ENCODE data around the gene RMI2.

The RMI2 gene

DNA sequence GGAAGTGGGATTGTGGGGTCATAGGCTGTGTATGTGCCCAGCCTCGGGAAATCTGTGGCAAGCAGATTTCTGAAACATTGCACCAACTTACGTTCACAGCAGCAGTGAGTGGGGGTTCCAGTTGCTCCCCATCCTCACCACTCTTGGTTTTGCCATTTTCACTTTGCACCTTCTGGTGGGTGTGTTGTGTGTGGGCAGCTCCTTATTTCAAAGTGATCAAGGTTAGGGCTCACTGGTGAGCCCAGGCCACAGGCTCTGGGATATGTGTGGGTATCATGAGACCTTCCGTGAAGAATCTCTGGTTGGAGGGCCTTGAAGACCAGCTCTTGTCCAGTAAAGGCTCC lies 34.7 kb upstream of the RMI2 start:
- FAIRE-seq = no peak

DNA sequence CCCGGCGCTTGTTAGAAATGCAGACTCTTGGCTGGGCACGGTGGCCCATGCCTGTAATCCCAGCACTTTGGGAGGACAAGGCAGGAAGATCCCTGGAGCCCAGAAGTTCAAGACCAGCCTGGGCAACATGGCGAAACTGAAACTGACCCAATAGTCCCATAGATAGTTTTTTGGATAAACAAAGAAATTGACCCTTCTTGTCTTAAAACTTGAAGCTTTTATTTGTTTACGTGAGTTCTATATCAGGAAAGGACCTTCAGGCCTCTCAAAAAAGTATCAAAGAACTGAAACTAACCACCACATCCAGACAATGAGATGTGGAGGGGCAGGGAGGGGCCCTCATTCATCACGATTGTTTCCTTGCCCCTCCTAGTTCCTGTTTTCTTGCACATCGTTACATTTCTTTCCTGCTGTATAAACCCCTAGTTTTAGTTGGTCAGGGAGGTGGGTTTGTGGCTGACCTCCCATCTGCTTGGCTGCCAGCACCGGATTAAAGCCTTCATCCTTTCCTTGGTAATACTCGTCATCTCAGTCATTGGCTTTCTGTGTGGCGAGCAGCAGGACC lies 34.2 kb upstream of the RMI2 start:
- FAIRE-seq = no peak

DNA sequence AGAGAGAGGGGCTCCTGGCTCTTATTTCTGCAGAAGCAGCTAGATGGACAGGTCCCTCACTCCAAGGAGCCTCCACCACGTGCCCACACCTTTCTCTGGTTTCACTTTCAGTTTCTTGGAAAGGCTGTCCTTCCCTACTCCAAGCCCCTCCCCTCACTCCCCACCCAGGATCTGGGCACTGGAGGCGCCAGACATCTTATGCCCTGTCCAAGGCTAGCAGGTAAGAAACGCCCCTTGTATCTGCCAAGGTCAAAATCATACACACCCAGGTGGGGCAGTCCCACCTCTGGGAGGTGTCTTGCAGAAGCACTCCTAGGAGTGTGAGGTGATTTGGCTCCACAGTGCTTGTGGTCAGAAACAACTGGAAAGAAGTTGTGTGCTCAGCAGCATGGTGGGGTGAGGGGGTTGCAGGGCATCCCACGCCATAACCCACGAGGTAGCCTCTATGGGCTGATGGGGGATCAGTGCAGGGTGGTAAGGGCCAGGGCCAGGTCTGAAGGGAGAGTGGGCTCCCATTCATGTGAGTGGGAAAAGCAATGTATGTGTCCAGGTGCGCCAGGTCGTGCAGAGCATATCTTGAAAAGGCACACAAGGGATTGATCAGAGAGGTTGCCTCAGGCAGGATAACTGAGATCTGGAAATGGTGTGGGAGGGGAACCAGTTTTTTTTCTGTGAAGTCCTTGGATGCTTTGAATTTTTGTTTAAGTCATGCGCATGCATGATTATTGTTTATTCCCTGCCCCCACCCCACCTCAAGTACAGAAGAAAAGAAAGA lies 32.4 kb upstream of the RMI2 start:
- FAIRE-seq = no peak

DNA sequence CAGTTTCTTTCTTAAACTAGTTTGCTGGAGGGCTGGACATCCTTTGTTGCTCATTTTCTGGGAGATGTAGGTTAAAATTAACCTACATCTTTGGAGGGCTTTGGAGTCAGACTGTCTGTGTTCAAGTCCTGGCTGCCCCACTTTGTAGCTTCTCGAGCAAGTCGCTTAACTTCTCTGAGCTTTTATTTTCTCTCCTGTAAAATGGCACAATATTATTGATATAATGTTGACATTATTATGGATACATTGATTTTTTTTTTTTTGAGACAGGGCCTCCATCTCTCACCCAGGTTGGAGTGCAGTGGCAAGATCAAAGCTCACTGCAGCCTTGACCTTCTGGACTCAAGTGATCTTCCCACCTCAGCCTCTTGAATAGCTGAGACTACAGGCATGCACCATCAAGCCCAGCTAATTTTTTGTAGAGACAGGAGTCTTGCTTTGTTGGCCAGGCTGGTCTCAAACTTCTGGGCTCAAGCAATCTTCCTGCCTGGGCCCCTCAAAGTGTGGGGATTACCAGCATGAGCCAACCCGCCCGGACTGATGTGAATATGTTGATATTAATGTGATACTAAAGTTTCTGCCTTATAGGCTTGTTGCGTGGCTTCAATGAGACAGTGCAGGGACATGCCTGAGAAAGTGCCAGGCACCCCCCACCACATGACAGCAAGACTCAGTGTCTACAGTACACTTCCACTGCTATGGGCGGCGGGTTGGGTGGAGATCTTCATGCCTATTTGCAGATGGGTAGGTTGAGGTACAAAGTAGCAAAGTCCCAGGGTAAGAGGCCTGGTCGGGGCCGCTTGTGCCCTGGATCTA lies 31.6 kb upstream of the RMI2 start:
- FAIRE-seq = no peak

DNA sequence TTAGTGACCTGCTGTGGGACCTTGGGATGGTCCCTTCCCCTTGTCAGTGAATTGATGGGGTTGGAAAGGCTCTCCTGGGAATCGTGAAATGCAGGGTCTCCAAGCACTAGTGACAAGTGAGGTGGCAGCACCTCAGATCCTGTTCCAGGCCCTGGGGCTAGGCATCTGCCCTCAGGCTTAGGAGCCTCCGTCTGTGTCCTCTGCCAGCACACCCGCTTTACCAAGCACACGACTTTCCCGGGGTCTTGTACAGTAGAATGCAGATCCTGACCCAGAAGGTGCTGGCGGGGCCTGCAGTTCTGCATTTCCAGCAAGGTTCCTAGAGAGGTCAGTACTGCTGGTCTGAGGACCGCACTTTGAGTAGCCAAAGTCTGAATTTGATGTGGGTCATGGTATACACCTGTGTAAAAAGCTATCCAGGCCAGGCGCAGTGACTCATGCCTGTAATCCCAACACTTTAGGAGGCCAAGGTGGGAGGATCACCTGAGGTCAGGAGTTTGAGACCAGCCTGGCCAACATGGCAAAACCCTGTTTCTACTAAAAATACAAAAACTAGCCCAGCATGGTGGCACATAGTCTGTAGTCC lies 30.9 kb upstream of the RMI2 start:
- no peak for FAIRE-seq

DNA sequence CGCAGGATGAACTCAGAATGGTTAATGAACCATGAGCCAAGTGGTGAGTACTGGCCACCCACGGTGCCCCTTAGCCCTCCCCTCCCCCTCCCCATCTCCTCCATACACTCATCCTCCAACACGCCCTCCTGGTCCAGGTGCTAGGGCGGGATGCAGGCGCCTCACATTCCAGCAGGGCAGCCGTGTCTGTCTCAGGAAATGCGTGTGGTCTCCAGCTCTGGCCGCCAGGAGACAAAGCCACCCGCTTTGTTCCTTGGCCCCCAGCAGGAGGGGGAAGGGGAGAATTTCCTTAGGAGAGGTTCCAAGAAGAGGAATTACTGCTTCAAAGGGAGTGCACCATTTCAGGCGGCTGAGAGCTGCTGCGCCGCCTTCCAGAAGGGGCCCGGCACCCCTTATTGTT lies 29.7 kb upstream of the RMI2 start:
- peak; percentile 70 for FAIRE-seq

DNA sequence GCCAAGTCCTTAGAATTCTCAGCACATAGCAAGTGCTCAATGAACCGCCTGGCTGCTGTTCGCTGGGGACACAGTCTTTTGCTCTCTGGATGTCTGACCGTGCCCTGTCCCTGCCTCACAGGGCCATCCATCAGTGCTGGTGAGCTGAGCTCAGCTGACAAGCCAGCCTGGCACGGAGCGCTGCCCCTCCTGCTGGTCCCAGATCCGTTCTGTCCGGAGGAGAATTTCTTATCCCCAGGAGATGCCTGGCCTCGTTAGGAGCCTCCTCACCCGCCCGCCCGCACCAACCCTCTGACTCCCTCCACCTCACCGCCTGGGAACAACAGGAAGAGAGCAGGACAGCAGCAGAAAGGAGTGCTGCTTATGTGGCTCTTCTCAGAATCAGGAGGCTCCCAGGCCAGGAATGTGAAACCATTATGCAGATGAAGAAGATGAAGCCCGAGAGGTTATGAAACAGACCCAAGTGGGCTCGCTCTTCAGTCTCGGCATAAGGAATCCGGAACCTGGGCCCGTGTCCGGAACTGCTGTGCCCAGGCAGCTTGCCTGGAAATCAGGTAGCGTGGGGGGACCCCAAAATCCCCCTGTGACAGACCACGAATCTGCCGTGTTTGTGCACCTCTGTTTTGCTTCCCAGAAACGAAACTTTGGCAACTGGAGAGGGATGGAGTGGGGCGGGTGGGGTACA lies 28.8 kb upstream of the RMI2 start:
- no peak for FAIRE-seq

DNA sequence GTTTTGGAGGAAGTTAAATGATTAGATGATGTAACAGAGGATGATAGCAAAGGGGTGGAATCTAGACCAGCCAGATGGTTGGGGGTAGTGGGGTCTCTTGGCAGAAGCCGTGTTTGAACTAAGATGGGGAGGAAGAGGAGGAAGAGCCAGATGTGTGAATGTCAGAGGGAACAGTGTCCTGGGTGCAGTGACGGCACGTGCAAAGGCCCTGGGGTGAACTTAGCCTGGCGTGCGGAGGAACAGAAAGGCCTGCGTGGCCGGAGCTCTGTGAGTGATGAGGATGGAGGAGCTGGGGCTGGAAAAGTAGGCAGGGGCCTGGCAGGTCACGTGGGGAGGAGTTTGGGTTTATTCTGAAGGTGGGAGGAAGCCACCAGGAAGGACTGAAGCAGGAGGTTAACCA lies 26.4 kb upstream of the RMI2 start:
- FAIRE-seq = no peak

DNA sequence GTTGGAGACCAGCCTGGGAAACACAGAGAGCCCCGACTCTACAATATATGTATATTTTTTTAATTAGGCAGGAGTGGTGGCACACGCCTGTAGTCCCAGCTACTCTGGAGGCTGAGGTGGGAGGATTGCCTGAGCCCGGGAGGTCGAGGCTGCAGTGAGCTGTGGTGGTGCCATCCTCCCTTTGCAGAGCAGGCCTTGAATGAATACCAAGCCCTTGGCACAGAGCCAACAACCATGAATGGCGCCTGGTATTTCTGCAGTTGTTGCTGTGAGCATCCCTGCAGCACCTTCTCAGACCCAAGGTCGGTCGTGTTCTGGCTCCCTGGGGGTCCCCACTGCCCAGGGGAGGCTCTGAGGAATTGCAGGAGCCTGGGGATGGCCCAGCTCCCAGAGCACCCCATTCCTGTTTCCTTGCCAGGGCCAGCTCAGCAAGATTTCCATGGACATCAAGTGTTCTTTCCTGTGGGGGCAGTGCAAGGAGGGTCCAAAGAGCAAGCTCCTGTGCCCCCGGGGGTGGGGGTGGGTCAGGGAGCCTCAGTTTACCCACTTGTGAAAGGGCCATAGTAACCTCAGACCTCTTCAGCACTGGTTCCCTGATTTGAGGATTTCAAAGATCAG lies 25.6 kb upstream of the RMI2 start:
- FAIRE-seq = no peak

DNA sequence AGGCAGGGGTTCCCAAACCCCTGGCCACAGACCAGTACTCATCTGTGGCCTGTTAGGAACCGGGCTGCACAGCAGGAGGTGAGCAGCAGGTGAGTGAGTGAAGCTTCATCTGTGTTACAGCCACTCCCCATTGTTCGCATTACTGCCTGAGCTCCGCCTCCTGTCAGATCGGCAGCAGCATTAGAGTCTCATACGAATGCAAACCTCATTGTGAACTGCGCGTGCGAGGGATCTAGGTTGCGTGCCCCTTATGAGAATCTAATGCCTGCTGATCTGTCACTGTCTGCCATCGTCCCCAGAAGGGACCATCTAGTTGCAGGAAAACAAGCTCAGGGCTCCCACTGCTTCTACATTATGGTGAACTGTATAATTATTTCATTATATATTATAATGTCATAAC lies 25.1 kb upstream of the RMI2 start:
- FAIRE-seq = no peak

DNA sequence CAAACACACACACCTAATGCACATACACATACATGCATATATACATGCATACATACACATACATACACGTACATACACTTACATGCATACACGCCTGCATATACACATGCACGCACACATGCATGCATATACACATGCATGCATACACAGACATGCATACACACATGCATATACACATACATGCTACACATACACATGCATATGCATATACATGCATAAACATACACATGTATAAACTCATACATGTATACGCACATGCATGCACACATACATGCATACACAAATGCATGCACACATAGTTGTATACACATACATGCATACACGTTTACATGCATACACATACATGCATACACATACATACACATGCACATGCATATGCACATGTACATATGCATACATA lies 23.6 kb upstream of the RMI2 start:
- FAIRE-seq = no peak

DNA sequence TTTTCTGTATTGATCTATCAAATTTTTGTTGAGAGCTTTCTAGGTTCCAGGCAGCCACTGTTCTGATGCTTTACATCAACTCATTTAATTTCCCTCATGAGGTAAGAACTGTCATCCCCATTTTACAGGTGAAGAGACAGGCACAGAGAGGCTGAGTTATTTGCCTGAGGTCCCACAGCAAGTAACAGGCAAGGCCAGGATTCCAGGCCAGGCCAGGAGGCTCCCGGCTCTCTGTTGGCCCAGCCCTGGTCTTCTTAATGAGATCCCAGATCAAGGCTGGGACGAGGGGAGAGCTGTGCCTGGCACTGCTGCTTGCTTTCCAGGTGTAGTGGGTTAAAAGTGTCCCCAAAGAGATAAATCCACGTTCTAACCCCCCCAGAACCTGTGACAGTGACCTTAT lies 22.4 kb upstream of the RMI2 start:
- no peak for FAIRE-seq

DNA sequence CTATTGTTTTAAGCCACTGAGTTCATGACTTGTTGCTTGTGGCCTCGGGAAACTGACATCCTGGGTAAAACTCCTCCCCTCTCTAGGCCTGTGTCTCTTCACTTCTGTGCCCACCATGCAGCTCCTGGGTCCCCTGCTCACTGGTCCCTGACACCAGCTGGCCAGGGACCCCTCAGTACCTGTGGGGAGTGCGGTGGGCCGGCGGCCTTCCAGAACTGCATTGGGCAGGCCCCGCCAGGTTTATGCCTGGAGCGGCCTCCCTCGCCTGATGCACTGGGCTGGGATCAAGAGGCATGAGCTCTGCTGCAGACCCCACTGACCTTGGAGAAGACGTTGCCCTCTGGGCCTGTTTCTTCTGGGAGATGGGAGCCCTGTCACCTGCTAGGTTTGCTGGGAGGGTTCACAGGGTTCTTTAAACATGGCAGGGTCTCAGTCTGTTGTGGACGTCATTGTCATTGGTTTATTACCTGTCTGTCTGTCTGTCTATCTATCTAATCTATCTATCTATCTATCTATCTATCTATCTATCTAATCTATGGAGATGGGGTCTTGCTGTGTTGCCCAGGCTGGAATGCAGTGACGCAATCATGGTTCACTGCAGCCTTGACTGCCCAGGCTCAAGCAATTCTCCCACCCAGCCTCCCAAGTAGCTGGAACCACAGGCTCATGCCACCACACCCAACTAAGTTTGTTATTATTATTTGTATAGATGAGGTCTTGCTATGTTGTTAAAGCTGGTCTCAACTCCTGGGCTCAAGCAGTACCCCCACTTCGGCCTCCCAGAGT lies 21.5 kb upstream of the RMI2 start:
- FAIRE-seq = no peak

DNA sequence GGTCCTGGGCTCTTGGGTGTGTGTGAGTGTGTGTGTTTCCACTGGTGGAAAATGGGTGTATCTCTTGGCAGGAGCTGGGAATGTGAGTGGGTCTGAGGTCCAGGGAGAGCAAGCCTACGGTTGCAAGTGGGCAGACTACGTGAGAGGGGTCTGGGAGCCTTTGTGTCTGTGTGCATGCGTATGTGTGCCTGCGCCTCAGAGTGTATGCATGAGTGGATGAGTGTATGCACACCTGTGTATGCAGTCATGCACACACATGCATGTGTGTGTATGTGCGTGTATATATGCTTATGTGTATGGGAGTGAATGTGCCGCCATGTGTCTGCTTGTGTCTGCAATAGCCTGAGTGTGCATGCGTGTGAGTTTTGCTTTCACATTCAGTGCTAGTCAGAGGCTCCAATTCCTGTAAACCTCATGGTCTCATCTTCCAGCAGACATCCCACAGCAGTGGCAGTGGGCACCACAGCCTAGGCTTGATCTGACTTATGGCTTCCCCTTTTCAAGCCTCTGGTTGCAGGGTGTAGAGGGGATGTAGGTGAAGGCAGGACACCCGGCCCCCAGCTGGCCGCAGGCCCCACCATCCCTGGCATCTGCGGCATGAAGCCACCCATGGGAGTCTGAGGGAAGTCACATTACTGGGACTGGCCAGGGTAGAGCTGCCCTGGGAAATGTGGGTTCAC lies 19.7 kb upstream of the RMI2 start:
- FAIRE-seq = no peak

DNA sequence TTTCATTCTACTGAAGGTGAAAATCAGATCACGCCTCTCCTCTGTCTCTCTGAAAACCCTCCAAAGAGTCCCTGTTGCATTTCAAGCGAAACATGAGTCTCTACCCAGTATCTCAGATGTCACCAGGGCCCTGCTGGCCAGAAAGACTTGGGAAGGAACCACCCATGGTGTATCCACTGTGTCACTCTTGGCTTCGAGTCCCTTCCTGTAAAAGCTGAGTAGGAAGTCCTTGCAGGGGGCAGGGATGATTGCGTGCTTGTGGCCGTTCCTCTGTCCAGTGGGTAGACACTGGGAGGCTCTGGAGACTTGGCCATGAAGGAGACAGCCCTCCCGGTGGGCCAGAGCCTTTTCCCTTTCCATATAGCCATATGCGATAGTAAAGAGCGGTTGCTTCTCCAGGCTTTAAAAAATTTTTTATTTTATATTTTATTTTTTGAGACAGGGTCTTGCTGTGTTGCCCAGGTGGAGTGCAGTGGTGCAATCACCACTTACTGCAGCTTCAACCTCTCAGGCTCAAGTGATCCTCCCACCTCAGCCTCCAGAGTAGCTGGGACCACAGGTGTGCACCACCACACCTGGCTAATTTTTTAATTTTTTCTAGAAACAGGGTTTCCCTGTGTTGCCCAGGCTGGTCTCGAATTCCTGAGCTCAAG lies 19.0 kb upstream of the RMI2 start:
- FAIRE-seq = no peak

DNA sequence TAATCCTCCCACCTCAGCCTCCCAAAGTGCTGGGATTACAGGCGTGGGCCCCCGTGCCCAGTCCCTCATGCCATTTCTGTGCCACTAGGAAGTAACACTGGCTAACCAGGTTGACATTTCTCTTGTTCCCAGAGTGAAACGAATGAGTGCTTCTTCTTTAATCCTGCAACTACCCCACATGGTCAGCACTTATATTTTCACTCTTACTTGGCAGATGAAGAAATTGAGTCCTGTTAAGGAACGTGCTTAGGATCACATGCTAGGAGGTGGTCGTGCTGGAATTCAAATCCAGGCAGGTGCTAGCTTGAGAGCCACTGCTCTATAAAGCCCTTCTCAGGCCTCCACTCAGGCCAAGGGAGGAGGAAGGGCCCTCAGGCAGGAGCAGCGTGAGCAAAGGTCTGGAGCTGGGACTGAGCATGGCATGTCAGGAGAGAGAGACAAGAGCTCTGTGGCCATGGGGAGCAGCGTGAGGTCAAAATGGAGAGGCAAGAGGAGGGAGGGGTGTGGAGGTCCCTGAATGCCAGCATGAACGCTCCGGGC lies 18.5 kb upstream of the RMI2 start:
- no peak for FAIRE-seq

DNA sequence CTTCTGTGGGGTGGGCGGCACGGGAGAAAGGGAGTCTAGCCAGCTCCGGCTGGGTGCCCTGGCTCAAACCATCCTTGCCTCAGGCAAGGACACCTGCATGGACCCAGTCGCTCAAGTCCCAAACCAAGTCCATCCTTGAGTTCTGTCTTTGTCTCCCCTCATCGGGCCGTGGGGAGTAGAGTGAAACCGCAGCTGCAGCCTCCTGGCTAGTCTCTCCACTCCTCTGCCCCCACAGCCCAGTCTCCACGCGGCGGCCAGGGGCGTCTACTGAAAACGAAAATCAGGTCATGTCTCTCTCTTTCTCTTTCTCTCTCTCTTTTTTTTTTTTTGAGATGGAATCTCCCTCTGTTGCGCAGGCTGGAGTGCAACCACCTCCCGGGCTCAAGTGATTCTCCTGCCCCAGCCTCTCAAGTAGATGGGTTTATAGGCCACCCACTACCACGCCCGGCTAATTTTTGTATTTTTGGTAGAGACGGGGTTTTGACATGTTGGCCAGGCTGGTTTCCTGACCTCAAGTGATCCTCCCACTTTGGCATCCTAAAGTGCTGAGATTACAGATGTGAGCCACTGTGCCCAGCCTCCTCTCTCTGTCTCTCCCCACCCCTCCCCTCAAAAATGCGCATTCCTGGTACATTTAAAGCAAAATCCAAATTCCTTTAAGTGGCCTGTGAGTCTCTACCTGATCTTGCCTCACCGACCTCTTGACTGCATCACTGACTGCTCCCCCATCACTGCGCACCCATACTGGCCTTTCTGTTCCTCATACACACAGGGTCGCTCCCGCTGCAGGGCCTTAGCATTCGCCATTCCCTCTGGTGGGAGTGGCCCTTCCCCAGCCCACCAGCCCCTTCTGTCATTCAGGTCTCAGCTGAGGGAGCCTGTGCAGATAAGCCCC lies 17.7 kb upstream of the RMI2 start:
- no peak for FAIRE-seq

DNA sequence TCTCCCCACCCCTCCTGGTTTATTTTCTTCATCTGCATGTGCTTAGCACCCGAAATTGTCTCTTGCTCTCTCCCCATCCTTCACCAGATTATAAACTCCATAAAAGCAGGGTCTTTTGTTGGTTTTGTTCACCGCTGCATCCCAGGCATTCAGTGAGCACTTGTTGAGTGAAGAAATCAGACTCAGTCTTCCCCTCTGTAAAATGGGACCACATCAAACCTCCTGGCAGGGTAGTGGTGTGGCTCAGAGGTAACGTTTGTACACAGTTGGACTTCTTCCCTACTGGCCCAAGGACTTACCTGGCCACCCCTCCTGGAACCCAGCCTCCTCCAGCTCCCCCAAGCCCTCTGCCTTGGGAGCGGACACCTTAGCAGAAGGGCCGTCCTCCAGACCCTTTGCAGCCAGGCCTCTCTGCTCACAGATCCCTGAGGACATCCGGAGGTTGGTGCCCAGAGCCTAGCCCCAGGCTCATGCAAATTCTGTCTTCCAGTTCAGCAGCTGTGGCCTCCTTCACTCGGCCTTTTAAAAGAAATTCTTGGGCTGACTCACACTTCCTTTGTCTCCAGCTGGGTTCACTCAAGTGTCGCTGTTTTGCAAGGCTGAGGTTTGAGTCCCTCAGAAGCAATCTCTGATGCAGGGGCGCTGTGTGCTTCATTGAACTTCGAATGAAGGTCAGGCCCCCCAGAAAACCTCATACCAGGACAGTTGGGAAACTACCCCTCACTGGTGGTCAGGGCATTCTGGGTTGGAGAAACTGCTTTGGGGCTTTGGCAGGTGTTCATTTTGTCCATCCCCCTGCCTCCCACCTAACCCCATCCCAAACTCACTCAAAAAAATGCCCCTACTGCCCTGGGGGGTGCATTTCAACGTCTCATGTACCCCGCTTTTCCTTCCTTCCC lies 16.8 kb upstream of the RMI2 start:
- FAIRE-seq = no peak
